CMK (cell line): ENCODE data around the gene APOC3.

Experiments used
- DNase-seq: peaks from one replicate; pipeline ENCODE4 v3.0.0-alpha.2; 2010; ENCODE audit warnings: low read depth

The APOC3 gene

GRCh38 chr11:116807601-116808261 lies 22.0 kb upstream of the APOC3 start:
- DNase-seq, result no peak

DNA sequence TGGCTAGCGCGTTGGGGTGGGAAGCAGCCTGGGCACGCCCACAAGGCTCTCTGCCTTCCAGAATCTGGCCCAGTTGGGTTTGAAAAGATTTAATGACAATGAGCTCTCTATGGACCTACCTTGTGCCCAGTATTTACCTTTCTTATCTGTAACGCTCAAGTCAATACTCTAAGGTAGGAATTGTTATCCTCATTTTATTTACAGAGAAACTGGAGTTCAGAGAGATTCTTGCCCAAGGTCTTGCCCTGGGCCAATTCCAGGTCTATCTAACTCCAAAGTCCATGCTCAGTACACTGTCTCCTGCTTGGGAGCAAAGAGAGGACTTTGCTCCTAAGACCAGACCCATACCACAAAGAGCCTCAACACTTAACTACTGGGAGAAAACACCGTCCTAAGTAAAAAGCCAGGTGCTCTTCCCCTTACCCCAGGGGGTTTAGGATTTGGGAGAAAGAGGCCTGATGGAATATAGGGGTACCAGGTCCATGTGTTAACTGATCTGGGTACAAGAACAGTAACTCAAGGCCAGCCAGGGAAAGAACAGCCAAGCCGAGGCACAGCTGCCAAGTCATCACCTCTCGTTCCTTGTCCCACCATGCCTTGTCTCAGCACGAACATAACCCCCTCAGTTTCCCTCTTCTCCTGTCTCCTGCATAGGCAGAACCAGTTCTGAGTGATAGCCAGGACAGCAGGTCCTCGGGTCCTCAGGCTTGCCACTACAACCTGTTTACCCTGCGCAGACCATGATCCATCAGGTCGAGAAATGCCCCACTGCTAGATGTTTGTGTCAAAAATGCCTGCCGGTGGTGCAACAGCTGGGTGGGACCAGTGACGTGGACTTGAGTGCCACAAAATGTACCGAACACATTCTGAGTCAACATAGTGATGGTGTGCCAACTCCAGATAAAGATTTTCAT lies 21.2 kb upstream of the APOC3 start:
- DNase-seq, result no peak

- no peak for DNase-seq
Observed at GRCh38 chr11:116811194-116811593, 18.5 kb upstream of the APOC3 start.

DNA sequence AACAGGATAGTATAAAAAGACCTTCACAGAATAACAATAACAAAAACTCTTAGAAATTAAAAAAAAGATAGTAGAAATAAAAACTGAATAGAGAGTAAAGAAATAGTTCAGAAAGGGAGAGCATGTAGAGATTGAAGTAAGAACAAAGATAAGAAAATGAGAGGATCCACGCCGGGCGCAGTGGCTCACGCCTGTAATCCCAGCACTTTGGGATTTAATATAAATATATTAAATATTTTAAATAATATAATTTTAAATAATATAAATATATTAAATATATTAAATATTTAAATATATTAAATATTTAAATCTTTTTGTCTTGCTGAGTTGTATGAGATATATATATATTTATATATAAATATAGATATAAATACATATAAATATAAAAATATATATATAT lies 17.6 kb upstream of the APOC3 start:
- DNase-seq, result no peak

DNA sequence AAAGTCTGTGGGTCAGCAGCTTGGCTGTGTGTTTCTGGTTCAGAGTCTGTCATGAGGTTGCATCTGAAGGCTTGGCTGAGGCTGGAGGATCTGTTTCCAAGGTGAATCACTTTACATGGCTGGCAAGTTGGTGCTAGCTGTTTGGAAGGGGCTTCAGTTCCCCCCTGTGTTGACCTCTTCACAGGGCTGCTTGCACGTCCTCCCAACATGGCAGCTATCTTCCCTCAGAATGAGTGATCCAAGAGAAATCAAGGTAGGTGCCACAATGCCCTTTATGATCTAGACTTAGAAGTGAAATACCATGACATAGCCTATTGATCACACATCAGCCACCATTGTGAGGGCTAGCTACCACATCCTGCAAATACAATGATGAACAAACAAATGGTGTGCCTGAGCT lies 16.5 kb upstream of the APOC3 start:
- DNase-seq, result no peak

DNA sequence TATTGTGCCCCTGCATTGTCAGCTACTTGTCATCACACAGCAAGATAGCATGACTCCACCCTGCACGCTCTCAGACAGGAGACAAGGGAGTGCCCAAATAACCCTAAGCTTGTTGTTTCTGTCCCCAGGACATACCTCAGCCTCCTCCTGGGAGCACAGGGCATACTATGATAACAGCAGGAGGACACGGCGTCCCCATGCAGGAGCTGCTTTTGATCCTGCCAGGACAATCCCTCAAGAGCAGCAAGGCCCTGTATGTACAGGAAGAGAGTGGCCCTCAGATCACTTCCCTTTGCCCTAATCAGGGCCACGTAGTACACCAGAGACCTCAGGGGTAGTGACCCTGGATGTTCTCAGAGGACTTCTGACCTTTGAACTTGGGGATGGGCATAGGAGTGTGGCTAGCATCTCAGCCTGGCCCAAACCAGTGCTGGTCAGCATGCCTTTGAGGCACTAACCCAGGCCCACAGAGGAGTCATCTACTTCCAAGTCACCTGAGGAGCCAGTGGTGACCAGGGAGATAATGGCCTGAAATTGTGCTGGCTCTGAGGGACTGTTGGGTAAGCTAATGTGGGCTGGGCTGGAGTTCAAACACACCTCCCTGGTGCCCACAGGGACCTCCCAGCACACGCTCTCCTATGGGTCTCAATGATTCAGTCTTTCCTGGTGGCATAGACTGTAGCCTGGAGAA lies 15.8 kb upstream of the APOC3 start:
- DNase-seq, result no peak

- no peak for DNase-seq
Observed at GRCh38 chr11:116814502-116814901, 15.2 kb upstream of the APOC3 start.

DNA sequence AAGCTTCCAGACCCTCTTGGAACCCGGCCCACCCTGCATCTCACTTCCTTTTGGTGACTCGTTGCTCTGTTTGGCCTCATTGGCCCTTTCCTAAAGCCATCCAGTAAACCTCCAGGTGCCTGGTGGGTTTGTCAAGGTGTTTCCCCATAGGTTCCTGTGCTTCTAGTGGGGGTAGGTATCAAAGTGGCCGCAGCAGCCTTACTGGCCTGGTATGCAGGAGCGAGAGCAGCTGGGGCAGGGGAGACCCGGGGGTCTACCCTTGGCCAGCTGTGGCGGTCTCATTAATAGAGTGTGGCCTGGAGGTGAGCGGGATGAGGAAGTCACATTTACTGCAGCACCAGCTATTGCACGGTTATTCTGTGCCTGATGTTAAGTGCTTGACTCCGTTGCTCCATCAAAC lies 10.7 kb upstream of the APOC3 start:
- DNase-seq, result no peak

DNA sequence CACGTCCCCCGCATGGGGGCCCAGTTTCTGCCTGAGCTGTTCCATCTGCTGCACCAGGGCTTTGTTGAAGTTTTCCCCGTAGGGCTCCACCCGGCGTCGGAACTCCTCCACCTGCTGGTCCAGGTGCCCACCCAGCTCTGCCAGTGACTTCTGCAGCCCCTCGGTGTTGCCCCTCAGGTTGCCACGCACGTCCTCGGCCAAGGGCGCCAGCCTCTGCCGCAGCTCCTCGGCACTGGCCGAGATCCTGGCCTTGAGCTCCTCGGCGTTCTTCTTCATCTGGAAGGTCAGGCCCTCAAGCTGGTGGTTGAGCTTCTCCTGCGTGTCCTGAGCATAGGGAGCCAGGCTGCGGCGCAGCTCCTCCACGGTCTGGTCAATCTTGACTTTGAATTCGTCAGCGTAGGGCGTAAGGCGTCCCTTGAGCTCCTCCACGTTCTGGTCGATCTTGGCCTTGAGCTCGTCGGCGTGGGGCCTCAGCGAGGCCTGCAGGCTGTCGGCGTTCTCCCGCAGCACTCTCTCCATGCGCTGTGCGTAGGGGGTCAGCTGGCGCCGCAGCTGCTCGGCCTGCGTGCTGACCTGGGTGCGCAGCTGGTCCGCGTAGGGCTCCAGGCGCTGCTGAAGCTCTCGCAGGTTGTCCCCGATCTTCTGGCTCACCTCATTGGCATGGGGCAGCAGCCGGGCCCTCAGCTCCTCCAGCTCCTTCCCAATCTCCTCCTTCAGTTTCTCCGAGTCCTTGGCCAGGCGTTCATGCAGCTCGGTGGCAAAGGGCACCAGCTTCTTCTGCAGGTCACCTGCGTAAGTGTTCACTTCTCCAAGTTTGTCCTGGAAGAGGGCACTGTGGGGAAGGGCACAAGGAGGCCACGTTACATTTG lies 8.4 kb upstream of the APOC3 start:
- no peak for DNase-seq

DNA sequence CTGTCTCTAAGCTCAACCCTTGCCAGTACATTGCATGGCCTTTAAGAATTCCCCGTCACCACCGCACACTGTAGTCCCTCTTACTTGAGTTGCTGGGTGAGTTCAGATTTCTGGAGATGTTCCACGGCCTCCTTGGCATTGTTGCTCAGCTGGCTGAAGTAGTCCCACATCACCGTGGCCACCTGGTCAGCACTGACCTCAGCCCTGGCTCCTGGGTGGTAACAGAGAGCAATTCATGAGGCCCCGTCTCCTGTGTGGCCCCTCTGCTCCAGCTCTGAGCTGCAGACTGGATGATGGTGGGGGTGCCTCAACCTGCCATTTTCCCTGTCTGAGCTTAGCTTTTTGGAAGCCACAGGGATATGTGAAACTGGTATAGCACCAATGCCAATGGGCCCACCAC lies 7.1 kb upstream of the APOC3 start:
- no peak for DNase-seq

GRCh38 chr11:116823031-116823843 lies 6.5 kb upstream of the APOC3 start, which contains the start of gene APOA4:
TSS of gene APOA4 (minus strand) at chr11:116823304. CDS start at chr11:116823191, 113 bp downstream.
- DNase-seq, result no peak

DNA sequence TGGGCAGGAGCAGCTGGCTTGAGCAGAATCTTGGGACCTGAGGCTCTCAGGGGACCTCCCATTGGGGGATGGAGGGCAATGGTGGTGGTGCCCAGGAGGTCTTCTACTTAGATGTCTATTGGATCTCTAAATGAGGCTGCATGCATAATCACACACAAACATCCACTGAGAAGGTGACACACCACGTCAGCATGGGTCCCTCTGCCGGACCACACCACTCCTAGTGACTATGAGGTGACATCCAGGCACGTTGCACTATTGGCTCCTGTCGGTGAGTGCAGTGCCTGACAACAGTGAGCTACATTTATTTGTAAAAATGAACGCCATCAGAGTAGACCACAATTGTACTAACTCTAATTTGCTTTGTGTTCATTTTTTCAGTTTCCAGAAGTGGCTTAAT lies 4.3 kb upstream of the APOC3 start:
- DNase-seq, result no peak

DNA sequence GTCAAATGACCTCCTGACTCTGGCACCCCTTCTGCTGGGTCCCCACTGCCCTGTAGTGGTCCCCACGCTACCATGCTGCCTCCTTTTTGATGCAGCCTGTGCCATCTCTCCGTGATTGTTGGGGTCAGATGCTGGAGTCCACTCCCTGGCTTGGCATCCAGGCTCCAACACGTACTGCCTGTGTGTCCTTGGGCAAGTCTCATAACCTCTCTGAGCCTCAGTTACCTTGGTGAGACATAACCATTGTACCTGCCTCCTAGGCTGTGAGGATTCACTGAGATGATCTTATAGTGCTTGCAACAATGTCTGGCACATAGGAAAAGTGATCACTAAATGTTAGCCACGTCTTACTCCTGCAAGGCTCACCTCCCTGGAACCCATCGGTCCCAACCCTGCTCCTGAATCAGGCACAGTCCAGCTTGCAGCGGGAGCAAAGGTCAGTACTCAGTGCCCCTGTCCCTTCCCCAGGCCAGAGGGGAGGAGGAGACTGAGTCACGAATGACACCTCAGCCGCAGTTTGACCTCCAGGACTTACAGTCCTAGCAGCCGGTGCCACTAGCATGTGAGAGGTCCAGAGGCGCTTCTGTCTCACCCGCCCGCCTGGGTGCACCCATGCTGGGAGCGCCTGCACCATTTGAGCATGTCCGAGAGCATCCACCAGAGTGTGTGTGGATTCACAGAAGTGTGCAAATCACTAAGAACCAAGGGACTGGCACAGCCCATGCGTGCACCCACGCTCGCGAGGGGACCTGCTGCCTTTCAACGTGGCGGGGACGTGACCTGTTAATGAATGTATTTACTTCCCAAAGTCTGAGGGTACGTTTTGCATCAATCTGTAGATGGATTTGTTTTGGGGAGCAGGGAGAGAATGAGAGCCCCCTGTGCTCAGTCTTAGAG lies 3.6 kb upstream of the APOC3 start:
- no peak for DNase-seq

DNA sequence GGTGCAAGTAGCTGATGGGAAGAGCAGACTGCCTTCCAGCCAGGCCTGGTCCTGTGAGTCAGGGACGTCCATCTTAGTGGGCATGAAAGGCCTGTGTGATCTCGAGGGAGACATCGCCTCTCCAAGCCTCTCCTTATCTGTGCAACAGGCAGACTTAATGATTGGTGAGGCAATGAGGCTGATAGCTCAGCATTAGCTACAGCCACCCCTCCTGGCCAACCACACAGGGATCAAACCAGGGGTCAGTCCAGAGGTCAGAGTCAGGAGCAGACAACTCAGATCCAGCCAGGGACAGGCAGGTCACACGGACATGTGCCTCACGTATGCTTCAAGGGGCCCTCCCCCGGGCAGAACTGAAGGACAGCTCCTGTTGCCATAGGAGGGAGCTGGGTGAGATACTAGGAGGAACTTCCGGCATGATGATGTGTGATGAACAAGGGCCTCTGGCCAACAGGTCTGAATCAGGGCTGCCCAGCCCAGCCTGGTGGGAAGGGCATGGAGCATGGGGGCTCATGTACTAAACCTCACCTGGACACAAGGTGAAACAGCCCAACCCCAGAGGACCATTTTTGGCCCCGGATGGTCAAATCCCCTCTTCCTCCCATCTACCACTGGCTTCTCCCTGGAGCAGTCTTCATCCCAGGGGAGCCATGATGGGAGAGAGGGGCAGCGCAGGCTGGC lies 2.8 kb upstream of the APOC3 start:
- DNase-seq, result no peak

GRCh38 chr11:116827461-116827860 lies 2.2 kb upstream of the APOC3 start:
- no peak for DNase-seq

GRCh38 chr11:116828632-116829524 lies 829 bp upstream of the APOC3 start:
- no peak for DNase-seq

GRCh38 chr11:116830184-116830912 lies 641 bp downstream of the APOC3 start:
- no peak for DNase-seq
